RWPE1 (cell line): Measurements from ENCODE around the gene CCKAR.

Experiments used
- CTCF ChIA-PET: fragments of 350-600 bp; sonication (Branson Sonifier 250); formaldehyde crosslinking; extraction: SDS; loops from one replicate; lab custom pipeline; 2021; lab: Yijun Ruan, JAX
- POLR2A ChIA-PET: fragments of 400-600 bp; formaldehyde crosslinking; extraction: SDS; loops from one replicate; lab custom pipeline; 2020; ENCODE audit warnings: antibody characterized with exemption; ENCODE audit not compliant: low non-redundant PET; lab: Yijun Ruan, JAX
- DNase-seq: peaks from one replicate; pipeline ENCODE4 v3.0.0; 2012; ENCODE audit warnings: low spot score
- H3K27ac ChIP-seq: fragments of 450-650 bp; 2 replicates; pipeline ENCODE4 v1.5.1; 2017
- TF ChIP-seq, protein P1 (sequence below): fragments of 450-650 bp; conservative IDR thresholded peaks from 2 replicates; pipeline ENCODE4 v1.5.1; 2017; ENCODE audit warnings: low read depth, mild to moderate bottlenecking

CCKAR gene

DNA sequence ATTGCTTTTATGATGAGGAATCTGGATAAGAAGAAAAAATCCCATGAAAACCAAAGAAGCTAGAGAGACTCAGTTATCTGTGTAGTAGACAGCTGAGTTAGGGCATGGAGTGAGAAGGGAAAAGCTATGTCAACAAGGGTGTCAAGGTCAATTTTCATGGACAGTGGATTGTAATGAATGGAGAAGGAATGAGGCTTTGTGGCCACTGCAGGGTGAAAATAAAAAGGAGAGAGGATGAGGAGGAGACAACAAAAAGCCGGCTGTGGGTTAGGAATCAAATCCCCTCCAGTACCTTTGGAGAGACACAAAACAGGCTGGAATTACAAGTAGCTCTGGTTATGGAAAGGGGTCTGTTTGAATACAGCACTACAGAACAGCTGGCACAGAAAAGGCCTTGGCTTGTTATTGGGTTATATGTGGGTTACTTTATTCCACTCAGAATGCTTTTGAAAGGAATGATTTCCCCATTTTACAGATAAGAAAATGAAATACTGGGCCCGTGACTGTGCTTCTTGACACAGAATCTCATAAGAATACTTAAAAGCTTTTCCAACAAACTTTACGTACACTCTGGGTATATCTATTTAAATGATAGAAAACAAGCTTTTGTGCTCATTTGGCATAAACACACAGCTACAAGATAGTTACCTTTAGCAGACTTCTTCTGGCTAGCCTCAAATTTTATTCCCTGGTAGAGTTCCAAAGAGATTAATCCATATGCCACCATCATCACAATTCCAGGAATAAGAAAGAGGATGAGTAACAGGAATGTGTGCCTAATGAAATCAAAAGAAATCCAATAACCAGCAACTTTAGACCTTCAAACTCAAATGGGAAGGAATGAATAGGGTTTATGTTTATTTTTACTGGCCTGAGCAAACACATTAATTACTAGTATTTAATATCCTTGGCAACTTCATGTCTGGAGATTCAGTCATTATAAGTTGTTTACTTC, 7.5 kb downstream of the CCKAR start:
- POLR2A ChIA-PET, result no interaction called here
- H3K27ac ChIP-seq, result no peak overlapping the region
- CTCF ChIA-PET, result interaction anchor here (0.7 kb wide), 2 partner anchors 76 to 1967 kb away, joined by 4 read pairs; no protein-coding TSS in a partner anchor
- TF ChIP-seq, protein P1, sequence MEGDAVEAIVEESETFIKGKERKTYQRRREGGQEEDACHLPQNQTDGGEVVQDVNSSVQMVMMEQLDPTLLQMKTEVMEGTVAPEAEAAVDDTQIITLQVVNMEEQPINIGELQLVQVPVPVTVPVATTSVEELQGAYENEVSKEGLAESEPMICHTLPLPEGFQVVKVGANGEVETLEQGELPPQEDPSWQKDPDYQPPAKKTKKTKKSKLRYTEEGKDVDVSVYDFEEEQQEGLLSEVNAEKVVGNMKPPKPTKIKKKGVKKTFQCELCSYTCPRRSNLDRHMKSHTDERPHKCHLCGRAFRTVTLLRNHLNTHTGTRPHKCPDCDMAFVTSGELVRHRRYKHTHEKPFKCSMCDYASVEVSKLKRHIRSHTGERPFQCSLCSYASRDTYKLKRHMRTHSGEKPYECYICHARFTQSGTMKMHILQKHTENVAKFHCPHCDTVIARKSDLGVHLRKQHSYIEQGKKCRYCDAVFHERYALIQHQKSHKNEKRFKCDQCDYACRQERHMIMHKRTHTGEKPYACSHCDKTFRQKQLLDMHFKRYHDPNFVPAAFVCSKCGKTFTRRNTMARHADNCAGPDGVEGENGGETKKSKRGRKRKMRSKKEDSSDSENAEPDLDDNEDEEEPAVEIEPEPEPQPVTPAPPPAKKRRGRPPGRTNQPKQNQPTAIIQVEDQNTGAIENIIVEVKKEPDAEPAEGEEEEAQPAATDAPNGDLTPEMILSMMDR, result no peak
- DNase-seq, result no peak

DNA sequence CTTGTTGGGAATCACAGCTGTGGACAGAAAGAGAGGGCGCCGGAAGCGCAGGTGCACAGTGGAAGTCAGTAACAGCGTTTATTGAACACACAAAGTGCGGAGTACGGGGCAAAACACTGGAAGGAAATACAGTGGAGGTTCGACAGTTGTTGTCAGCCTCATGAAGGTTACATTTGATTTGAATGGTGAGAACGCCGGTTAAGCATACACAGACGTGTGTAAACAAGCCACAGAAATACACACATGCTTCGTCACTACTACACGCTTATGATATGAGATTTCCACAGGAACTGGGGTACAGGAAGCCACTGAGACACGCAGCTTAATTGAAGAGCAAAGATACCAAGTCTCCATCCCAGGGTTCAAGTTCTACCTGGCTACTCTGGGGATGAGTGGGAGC, 12.0 kb downstream of the CCKAR start:
- TF ChIP-seq, protein P1, result no peak
- ChIA-PET CTCF (interaction anchor here (0.6 kb wide), 1 partner anchor 13 kb away, joined by 3 read pairs; no protein-coding TSS in a partner anchor), POLR2A (no interaction called here)
- no peak overlapping the region for H3K27ac ChIP-seq
- DNase-seq, result no peak

DNA sequence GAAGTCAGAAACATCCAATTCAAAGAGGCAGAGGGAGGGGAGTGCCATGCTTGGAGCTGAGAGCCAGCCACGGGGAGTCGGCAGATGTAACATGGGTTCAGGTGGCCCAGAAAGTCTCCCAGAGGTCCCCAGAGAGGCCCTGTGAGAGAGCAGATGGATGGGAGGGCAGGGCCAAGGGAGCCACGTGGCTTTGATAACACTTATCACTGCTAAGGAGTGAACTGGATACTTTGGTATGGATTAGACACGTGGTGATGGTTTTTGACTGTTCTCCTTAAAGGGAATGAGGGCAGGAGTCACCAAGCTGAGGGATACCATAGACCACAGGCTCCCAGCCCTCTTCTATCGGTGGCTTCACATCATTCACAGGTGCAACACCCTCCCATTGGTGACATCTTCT, 13.7 kb downstream of the CCKAR start:
- DNase-seq, result no peak
- ChIA-PET CTCF (interaction anchor here (0.6 kb wide), 1 partner anchor 241 kb away, joined by 4 read pairs; no protein-coding TSS in a partner anchor), POLR2A (no interaction called here)
- no peak overlapping the region for H3K27ac ChIP-seq
- TF ChIP-seq, protein P1, result no peak

DNA sequence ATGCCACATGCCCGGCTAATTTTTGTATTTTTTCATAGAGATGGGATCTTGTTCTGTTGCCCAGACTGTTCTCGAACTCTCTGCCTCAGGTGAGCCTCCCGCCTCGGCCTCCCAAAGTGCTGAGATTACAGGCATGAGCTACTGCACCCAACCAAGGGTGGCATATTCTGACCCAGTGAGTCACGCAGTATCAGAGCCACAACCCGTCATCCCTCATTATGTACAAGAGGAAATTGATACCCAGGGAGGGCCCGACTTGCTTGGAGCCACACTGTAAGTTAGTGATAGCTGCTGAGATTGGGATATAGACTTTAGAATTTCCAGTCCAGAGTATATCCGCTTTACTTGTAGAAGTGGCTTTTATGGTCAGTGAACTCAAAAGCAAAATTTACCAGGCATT, 14.6 kb downstream of the CCKAR start:
- CTCF ChIA-PET, result no interaction called here
- no peak overlapping the region for H3K27ac ChIP-seq
- DNase-seq, result no peak
- TF ChIP-seq, protein P1, result no peak
- POLR2A ChIA-PET, result no interaction called here

DNA sequence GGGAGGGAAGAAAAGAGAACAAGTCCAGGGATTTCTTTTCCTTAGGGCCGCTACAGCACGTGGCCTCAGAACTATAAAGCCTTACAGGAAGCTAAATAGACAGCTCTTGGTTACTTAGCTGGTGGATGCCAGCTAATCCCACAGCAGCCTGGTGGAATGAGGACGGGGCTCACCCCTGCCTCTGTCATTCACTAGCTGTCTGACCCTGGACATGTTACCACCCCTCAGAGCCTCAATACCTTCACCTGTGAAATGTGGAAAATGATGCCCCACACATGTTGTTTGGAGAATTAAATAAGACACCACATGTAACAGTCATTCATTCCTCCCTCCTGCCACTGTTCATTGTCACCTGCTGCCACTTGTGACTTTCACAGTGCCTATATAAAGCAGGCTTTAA, 15.7 kb downstream of the CCKAR start:
- H3K27ac ChIP-seq, result no peak overlapping the region
- TF ChIP-seq, protein P1, result no peak
- no peak for DNase-seq
- ChIA-PET POLR2A (no interaction called here), CTCF (interaction anchor here (0.7 kb wide), 1 partner anchor 566 kb away, joined by 3 read pairs; no protein-coding TSS in a partner anchor)

DNA sequence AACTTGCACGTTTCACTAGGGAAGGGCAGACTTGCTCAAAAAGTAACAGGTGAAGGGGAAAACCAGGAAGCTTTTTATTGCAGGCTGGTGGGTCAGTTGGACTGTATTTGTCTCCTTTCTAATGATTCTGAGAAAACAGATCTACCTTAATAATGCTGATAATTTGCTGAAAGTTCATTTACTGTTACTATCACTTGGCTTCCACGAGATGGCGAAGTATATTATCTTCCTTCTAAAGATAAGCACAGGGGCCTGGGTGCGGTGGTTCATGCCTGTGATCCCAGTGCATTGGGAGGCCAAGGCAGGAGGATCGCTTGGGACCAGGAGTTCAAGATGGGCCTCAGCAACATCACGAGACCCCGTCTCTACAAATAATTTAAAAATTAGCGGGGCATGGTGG, 16.4 kb downstream of the CCKAR start:
- DNase-seq, result no peak
- TF ChIP-seq, protein P1, result no peak
- H3K27ac ChIP-seq, result no peak overlapping the region
- CTCF ChIA-PET, result no interaction called here
- POLR2A ChIA-PET, result no interaction called here
